ENCODE data around the gene C18orf32. TPM values are rescaled to one million over a fixed set of nuclear protein-coding genes. Genes with fewer than 3 reads are reported as not detected.

The C18orf32 gene
- total and polyA plus RNA-seq, 2 donors (not counting 3 experiments of a cell fraction or from before 2014, with no cell fraction given) = 20.4 to 27.4 TPM

GRCh38 chr18:49483198-49483597, 3.8 kb downstream of the C18orf32 start:
- Histone ChIP-seq H3K4me1 (ENCODE audit: control insufficient read depth, extremely low read depth, insufficient read depth, low read length) (peaks cover 9% of the 10 kb centered on the region), H3K4me2 (ENCODE audit: insufficient read depth, low read length) (no peak overlapping the region), H2AFZ (ENCODE audit: low read depth, low read length) (no peak overlapping the region), H3K36me3 (ENCODE audit: control insufficient read depth in 2 of 2, extremely low read depth in 1 of 2, insufficient read depth in 2 of 2, low read length in 2 of 2) (peaks cover 2 to 12% of the 10 kb centered on the region in 2 experiments), H3K27ac (ENCODE audit: insufficient read depth, low read depth, low read length) (no peak overlapping the region), H4K20me1 (replicated peaks; ENCODE audit: control insufficient read depth, extremely low read depth, insufficient read depth, low read length) (no peaks in the 10 kb centered on the region), H3K9ac (replicated peaks; ENCODE audit: extremely low read depth, insufficient read depth, low read length) (no peak overlapping the region), H3K9me3 (replicated peaks; ENCODE audit: control insufficient read depth, insufficient read depth, low read length) (no peaks in the 10 kb centered on the region), H3K4me3 (replicated peaks in 1 of 3; ENCODE audit: insufficient read depth in 1 of 3, low read depth in 1 of 3, low read length in 3 of 3) (no peak overlapping the region), H3K79me2 (ENCODE audit: control insufficient read depth, insufficient read depth, low read length) (peaks cover 13% of the 10 kb centered on the region), H3K27me3 (ENCODE audit: control insufficient read depth in 2 of 2, insufficient read depth in 2 of 2, low read length in 2 of 2) (no peaks in the 10 kb centered on the region), H3K9me1 (replicated peaks; ENCODE audit: control insufficient read depth, extremely low read depth, insufficient read depth, low read length) (no peaks in the 10 kb centered on the region)
- intact Hi-C loops (cut with micrococcal nuclease) (no loop called here), dilution Hi-C loops (cut with MboI; ENCODE audit: extremely low pct_ligation_motif_present, low sequenced_read_pairs) (no loop called here)
- POLR2A ChIA-PET = interaction anchor here (0.7 kb wide), 1 partner anchor 10 kb away, joined by 5 read pairs; no protein-coding TSS in a partner anchor
- CTCF ChIA-PET = no interaction called here
- no TSS peak for BruUV-seq (replicated peaks)
- FAIRE-seq (no peak), DNase-seq (ENCODE audit: low read depth, low spot score) (no peak)
- TF ChIP-seq POLR2A (IDR thresholded peaks at IDR 0.05; ENCODE audit: low read depth, low read length) = no peak
- no peak for TF ChIP-seq POLR2AphosphoS5 (IDR thresholded peaks at IDR 0.05; ENCODE audit: insufficient read depth, low read depth, low read length)
- no peak for TF ChIP-seq EZH2 (IDR thresholded peaks at IDR 0.05; ENCODE audit: borderline replicate concordance, low read depth, low read length, severe bottlenecking)

- CTCF ChIA-PET = no interaction called here
- BruUV-seq (replicated peaks) = no TSS peak
Measured at GRCh38 chr18:49481907-49482306, 5.1 kb downstream of the C18orf32 start.

More at GRCh38 chr18:49481907-49482306, 5.1 kb downstream of the C18orf32 start:
- no peak for FAIRE-seq
- no peaks in the 10 kb centered on the region for H3K9me3 ChIP-seq (replicated peaks; ENCODE audit: control insufficient read depth, insufficient read depth, low read length)
- H2AFZ ChIP-seq (ENCODE audit: low read depth, low read length) = no peak overlapping the region
- H3K36me3 ChIP-seq (ENCODE audit: control insufficient read depth in 2 of 2, extremely low read depth in 1 of 2, insufficient read depth in 2 of 2, low read length in 2 of 2) = peaks cover 2 to 10% of the 10 kb centered on the region in 2 experiments
- H3K9ac ChIP-seq (replicated peaks; ENCODE audit: extremely low read depth, insufficient read depth, low read length) = no peak overlapping the region
- H3K4me1 ChIP-seq (ENCODE audit: control insufficient read depth, extremely low read depth, insufficient read depth, low read length) = peaks cover 12% of the 10 kb centered on the region
- no peak overlapping the region for H3K4me3 ChIP-seq (replicated peaks in 1 of 3; ENCODE audit: insufficient read depth in 1 of 3, low read depth in 1 of 3, low read length in 3 of 3)
- DNase-seq (ENCODE audit: low read depth, low spot score) = no peak
- no peak overlapping the region for H3K27ac ChIP-seq (ENCODE audit: insufficient read depth, low read depth, low read length)
- H3K4me2 ChIP-seq (ENCODE audit: insufficient read depth, low read length) = no peak overlapping the region
- peaks cover 13% of the 10 kb centered on the region for H3K79me2 ChIP-seq (ENCODE audit: control insufficient read depth, insufficient read depth, low read length)
- dilution Hi-C loops (cut with MboI; ENCODE audit: extremely low pct_ligation_motif_present, low sequenced_read_pairs) (no loop called here), intact Hi-C loops (cut with micrococcal nuclease) (no loop called here)
- POLR2A ChIA-PET = no interaction called here
- no peaks in the 10 kb centered on the region for H3K27me3 ChIP-seq (ENCODE audit: control insufficient read depth in 2 of 2, insufficient read depth in 2 of 2, low read length in 2 of 2)
- no peaks in the 10 kb centered on the region for H3K9me1 ChIP-seq (replicated peaks; ENCODE audit: control insufficient read depth, extremely low read depth, insufficient read depth, low read length)
- TF ChIP-seq POLR2A (IDR thresholded peaks at IDR 0.05; ENCODE audit: low read depth, low read length) (no peak), FOS (IDR thresholded peaks at IDR 0.05; ENCODE audit: borderline replicate concordance, insufficient read depth, low read length) (no peak), MYC (IDR thresholded peaks at IDR 0.05; ENCODE audit: low read depth, low read length) (no peak), POLR2AphosphoS5 (IDR thresholded peaks at IDR 0.05; ENCODE audit: insufficient read depth, low read depth, low read length) (no peak), GATA2 (IDR thresholded peaks at IDR 0.05; ENCODE audit: insufficient read depth, insufficient read length, low read depth, low read length) (no peak), MAX (IDR thresholded peaks at IDR 0.05; ENCODE audit: insufficient read depth, insufficient read length) (no peak), EZH2 (IDR thresholded peaks at IDR 0.05; ENCODE audit: borderline replicate concordance, low read depth, low read length, severe bottlenecking) (no peak), CTCF (IDR thresholded peaks at IDR 0.05; ENCODE audit: extremely low read depth in 1 of 2, insufficient read depth in 1 of 2, low read depth in 1 of 2, low read length in 2 of 2) (no peak)
- H4K20me1 ChIP-seq (replicated peaks; ENCODE audit: control insufficient read depth, extremely low read depth, insufficient read depth, low read length) = no peaks in the 10 kb centered on the region

All from endothelial cell of umbilical vein (primary cell).